Renal pelvis (tissue), 4 donors: ENCODE measurements around the gene ST6GALNAC6. TPM values are rescaled to one million over a fixed set of nuclear protein-coding genes. Genes with fewer than 3 reads are reported as not detected.
"Not testable (repeated sequence)": the region's sequence is repeated elsewhere in the genome, so short reads cannot be mapped to it uniquely, and the experiment has no call there.

ENCODE experiments used
- DNase-seq: peaks from one replicate; pipeline ENCODE4 v3.0.0-alpha.2; 2013
- polyA plus RNA-seq, 3 donors: library from polyadenylated mRNA; unstranded; fragments of 120-200 nt; gene quantifications; one replicate each; pipeline ENCODE4 v1.2.1, GENCODE V29; 2013; ENCODE audit not compliant: insufficient read length in 3 of 3

ST6GALNAC6 gene
- polyA plus RNA-seq, 3 donors = 48.1 to 50.6 (median 49.2) TPM

DNA sequence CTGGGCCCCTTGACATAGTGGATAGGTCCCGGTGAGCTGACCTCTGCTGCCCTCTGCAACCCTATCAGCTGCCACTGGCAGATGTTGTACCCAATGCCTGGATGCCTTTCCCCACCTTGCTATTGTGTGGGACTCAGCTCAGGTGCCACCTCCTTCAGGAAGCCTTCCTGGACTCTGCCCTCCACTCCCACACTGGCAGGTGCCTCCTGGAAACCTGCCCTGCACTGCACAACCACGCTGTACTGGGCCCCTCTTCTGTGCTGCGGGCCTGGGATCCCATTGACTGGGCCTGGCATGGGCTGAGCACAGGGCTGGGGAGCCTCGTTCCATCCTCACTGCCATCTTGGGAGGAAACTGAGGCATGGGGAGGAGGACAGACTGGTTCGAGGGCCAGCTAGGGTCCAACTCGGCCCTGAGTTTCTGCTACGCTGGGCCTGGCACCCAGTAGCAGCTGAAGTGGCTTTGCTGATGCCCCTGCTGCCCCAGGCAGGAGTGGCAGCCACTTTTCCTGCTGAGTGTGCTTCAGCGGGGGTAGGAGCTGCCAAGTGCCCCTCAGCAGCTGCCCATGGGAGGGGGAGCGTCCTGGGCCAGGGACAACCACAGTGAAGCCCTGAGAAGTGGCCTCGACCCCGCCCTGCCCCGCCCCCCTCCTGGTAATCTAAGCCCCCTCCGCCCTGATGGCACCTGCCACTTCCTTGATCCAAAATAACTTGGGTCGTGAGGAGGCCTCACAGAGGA, 23.2 kb downstream of the ST6GALNAC6 start:
- DNase-seq = no peak

DNA sequence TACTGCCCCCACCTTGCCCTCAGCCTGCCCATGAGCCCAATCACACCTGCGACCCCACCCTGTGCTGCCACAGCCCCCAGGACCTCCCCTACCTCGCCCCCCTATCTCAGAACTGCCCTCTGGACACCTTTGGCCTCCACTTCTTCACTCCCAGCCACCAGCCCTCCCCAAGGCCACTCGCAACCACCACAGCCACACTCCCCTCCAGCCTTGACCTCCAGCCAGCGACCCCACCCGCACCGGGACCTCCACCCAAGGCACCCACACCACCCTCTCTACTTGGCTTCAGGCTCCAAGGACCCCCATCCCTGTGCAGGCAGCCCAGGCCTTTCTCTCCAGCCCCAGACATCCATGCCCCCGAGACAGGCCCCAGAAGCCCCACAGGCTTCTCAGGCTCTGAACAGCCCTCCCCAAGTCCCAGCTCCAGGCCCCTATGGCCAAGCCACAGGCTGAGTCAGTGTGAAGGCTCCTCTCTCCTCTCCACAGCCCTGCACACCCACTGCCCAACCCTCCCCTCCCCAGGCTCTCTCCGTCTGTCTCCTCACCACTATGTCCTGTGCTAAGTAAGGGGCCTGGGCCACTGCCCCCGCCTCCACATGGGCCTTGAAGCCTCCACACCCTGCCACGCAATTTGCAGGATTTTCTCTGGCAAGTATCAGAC, 24.0 kb downstream of the ST6GALNAC6 start:
- no peak for DNase-seq

DNA sequence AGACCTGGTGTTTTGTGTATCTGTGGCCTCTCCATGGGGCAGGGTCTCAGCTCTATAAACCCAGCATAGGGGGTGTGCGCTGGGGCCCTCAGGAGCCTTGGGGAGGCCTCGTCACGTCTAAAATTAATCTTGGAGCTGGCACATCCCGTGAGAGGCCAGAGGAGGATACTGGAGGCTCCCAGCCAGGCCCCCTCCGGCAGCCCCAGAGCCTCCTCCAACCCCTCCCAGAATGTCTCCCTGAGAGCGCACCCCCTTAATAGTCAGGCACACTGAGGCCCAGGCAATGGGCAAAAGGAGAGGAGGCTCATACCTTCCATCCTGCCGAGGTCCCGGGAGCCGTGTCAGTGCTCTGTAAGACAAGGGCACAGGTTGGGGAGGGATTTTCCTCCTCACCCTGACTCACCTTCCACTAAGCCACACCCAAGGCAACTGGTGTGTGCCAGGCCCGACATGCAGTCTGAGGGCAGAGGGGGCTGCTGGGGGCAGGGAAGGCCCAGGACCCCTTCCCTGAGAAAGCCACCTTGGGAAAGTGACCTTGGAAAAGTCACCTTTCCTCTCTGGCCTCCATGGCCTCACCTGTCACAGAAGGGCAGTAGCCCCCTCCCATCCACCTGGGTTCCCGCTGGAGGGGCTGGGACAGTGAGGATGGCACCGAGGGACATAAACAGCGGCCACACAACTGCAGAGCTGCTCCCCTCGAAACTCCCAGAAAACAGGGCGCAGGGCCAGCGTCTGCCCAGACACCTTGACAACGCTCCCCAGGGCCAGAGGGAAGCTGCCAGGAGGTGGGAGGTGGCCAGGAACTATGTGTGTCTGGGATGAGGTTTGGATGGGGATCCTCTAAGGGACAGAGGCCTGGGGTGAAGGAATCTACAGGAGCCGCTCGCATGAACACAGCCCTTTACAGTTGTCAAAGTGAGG, 24.8 kb downstream of the ST6GALNAC6 start:
- DNase-seq = no peak

DNA sequence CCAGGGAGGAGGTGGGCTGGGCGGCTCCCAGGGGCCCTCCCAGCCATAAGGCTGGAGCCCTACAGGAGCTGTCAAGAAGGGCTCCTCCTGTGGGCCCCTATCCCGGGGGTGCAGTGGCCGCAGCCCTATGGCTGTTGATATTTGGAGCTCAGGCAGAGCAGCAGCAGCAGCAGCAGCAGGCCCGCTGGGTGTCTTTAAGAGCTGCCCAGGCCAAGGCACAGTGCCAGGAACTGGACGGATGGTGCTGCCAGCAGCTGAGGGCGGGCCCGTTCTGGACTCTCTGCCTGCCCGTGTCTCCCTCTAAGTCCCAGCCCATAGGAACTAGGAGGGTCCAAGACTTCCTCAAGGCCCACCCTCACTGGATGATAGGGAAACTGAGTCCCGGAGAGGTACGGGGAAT, 25.5 kb downstream of the ST6GALNAC6 start:
- DNase-seq = no peak

DNA sequence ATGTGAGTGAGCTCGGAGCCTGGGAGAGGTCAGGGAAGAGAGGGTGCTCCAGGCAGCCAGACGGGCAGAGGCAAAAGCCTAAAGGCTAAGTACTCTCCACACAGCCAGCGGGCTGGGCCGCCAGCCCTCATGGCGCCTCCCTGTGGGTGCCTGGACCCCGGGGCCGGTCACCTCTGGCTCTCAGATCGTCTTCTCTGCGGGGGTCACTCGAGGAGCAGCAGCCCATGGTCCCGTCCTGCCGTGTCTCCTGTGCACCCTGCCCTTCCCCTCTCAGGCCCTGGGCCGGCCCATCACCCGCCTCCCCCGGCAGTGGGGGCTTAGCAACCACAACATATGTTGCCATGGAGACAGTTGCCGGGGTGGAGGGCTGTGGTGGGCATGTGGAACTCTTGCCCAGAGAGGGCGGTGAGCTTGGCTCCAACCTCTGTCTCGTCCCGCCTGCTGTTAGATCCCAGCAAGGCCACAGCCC, 26.1 kb downstream of the ST6GALNAC6 start:
- DNase-seq = no peak

DNA sequence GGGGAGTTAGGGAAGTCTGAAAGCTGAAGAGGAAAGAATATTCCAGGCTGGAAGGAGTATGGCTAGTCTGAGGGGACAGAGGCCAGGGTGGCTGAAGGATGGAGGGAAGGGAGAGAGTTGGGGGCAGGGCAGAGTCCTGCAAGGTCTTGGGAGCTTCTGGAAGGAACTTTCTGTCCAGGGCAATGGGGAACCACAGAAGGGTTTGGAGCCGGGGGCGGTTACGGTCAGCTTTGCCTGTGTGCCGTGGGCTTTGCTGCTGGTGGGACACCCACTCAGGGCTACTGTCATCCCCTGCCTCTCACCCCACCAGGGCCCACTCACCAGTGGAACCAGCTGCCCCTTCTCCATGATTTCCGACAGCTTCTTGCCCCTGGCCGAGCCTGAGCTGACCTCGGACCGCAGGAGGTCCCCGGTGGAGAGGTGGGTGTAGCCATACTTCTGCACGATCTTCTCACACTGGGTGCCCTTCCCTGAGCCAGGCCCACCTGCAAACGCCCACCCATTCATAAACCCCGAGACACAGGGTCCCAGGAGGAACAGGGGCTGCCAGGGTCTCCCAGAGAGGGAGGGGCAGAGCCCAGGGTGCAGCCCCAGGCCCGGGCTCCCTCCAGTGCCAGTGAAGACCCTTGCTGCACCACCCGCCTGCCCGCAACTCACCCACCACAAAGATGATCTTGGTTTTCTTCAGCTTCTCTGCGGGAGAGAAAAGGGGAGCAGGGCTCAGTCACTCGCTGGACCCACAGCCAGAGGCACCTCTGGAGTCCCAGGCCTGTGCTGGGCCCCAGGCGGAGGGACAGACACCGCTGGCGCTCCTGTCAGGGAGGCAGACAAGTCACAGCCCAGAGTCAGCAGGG, 26.8 kb downstream of the ST6GALNAC6 start:
- no peak for DNase-seq

DNA sequence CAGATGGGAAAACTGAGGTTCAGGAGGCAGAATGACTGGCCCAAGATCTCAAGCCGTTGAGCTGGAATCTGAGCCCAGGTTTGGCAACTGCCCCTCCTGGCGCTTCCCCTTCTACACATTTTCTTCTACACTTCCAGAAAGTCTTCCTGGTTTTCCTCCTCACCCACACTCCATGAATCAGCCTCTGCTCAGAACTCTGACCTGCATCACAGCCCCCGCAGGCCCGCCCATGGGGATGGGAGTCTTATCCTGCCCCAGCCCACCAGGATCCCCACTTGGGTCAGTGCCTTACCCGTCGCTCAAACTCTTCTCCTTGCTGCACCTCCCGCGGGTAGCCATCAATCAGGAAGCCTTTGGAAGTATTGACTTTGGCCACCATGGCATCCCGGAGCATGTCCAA, 27.9 kb downstream of the ST6GALNAC6 start:
- no peak for DNase-seq

DNA sequence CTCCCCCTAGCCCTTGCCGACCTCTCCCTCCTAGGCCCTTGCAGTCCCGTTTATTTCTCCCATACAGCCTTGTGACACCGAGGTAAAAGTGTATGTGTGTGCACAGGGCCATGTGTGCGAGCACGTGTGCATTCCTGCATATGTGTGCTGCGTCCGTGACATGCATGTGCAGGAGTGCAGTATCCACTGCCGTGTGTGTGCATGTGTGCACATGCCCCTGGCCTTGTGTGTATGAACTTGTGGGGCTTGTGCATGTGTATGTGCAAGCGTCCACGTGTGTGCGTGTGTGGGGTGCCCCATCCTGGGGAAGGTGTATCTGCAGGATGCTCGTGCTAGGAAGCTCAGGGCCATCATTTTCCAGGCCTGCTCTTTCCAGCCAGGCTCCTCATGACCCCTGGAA, 28.5 kb downstream of the ST6GALNAC6 start:
- no peak for DNase-seq

DNA sequence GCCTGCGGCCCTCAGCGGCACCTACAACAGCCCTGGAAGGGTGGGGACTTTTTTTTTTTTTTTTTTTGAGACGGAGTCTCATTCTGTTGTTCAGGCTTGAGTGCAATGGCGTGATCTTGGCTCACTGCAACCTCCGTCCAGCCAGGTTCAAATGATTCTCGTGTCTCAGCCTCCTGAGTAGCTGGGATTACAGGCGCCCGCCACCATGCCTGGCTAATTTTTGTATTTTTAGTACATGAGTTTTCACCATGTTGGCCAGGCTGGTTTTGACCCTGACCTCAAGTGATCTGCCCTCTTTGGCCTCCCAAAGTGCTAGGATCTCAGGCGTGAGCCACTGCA, 29.3 kb downstream of the ST6GALNAC6 start:
- not testable (repeated sequence) for DNase-seq

DNA sequence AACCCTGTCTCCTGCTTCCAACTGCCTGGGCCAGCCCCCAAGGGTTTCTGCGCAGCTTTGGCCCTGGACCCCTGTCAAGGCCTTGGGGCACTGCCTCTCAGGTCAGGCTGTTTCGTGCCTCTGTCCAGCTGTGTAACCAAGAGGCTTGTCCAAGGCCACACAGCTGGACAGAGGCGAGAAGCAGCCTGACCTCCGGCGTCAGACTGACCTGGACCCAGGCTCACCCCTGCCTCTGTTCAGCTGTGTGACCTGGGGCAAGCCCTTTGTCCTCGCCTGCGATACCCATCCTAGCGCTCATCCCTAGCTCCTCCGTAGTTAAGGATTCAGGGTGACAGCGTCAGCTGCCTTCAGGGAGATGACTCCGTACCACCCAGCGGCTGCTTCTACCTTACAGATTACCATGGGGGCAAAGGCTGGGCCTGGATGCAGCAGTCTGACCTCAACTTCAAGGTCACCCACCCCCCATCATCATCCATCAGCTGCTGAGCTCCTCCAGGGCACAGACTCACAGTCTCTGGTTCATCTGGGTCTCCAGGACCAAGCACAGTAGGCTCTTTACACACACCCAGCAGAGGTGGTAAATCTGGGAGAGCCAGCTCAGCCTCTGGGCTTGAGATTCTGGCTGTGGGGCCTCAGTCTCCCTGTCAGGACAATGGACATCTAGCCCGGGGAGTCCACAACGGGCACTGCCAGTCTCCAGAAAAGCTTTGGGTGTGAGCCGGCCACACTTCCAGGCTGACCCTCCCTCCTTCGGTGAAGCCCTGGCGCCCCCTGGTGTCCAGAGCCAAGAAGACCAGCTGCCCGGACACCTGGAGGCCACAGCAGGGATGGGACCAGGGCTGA, 29.9 kb downstream of the ST6GALNAC6 start:
- peak; percentile 73 for DNase-seq

DNA sequence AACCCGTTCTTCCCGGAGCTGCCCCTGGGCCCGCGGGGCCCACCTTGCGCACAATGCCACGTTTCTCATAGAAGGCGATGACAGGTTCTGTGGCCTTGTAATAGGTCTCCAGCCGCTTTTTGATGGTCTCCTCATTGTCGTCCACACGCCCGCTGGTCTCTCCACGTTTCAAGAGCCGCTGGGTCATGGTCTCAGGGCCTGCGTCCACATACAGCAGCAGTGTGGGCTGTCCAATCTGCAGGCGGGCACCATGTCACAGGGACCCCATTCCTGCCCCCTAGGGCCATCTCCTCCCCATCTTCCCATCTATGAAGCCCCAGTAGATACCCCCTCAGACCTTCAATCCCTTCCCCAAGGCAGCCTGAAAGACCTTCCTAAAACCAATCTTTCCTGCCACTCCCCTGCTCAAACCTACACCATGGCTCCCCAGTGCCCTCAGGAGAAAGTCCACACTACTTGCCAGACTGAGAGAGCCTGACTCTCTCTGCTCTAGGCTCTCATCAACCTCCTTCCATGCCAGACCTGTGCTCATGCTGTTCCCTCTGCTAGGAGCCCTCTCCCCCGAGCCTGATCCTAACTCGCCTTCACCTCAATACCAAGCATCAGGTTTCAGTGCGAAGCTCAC, 31.0 kb downstream of the ST6GALNAC6 start:
- DNase-seq = no peak

DNA sequence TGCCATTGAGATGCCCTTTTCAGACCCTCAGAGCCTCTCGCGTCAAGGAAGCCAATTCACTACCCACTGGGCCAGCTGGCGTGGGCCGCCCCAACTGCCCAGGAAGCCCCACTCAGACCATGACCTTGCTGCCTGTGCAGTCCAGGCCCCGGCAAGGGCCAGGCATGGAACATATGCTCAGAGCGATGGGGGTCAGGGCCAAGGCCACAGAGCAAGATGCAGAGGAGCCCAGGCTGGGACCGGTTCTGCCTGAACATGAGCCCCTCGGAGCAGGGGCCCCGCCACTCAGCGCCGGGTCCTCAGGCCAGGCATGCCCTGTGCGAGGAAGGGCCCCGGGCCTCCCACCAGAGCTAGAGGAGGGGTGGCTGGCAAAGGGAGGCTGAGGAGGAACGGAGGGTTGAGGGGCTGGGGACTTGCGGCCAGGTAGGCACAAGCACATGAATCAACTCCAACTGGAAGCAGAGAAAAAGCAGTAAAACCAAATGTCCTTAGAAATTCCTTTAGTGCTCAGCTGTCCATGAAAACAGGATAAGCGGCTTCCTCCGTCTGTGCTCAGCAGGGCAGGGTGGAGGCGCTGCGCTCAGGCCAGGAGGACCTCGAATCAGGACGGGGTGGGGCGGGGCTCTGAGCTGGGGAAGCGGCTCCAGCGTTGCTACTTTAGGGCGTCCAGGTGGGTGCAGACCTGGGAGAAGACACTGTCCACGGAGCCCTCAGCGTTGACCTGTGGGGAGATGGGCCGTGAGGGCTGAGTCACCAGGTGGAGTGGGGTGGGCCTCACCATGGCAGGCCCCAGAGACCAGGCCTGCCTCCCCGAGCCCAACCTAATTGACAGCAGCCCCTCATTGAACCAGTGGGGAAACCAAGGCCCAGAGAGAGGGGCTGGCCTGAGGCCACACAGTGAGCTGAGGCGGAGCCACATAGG, 31.8 kb downstream of the ST6GALNAC6 start:
- DNase-seq = no peak

DNA sequence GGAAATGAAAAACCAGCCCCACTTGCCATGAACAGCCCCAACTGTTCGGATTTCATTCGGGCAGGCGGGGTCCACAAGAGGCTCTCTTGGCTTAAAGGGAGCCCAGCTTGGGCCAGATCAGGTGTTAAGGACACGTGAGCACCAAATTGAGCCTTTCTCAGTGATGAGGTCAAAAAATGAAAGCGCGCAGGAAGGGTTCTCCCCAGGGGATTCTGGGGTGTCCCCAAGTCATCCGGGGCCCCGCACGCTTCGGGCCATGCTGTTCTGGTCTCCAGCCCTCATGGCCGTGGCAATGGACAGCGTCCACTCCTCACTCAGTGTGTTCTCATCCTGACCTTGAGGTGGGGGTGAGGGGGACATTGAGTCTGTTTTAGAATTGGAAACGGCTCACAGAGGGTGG, 32.9 kb downstream of the ST6GALNAC6 start:
- no peak for DNase-seq

DNA sequence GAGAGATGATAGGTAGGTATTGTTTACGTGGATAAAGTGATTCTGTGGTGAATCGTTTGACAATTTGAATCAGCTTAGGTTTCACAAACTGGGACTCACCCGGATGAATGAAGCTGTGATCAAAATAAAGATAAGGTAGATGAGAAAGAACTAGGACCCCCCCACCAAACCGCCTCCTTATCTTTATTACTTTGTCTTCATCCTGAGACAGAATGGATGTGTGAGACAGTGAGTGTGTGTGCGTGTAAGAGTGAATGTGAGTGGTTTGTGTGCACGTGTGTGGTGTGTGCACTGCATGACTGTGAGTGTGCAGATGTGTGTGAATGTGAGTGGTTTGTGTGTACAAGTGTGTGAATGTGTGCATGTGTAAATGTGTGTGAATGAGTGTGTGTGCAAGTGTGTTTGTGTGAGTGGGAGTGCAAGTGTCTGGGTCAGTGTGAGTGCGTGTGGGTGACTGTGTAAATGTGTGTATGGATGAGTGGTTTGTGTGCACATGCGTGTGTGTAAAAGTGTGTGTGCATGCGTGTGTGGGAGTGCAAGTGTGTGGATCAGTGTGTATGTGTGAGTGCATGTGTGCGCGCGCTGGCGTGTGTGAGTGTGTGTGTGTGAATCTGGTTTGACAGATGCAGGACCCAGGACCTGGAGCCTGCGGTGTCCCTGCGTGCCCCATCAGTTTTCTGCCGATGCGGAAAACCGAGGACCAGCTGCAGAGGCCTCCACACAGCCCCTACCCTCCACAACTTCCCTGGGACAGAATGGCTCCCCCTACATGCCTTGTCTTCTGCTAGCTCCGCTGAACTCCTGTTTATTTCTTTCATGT, 33.5 kb downstream of the ST6GALNAC6 start:
- no peak for DNase-seq

DNA sequence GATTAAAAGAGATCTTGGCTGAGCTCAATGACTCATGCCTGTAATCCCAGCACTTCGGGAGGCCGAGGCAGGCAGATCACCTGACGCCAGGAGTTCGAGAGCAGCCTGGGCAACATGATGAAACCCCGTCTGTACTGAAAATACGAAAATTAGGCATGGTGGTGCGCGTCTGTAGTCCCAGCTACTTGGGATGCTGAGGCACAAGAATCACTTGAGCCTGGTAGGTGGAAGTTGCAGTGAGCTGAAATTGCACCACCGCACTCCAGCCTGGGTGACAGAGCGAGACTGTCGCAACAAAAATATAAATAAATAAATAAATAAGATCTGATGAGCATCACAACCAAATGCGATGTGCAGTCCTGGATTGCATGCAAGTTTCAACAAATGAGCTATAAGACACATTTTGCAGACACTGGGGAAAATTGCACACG, 36.2 kb downstream of the ST6GALNAC6 start:
- no peak for DNase-seq

DNA sequence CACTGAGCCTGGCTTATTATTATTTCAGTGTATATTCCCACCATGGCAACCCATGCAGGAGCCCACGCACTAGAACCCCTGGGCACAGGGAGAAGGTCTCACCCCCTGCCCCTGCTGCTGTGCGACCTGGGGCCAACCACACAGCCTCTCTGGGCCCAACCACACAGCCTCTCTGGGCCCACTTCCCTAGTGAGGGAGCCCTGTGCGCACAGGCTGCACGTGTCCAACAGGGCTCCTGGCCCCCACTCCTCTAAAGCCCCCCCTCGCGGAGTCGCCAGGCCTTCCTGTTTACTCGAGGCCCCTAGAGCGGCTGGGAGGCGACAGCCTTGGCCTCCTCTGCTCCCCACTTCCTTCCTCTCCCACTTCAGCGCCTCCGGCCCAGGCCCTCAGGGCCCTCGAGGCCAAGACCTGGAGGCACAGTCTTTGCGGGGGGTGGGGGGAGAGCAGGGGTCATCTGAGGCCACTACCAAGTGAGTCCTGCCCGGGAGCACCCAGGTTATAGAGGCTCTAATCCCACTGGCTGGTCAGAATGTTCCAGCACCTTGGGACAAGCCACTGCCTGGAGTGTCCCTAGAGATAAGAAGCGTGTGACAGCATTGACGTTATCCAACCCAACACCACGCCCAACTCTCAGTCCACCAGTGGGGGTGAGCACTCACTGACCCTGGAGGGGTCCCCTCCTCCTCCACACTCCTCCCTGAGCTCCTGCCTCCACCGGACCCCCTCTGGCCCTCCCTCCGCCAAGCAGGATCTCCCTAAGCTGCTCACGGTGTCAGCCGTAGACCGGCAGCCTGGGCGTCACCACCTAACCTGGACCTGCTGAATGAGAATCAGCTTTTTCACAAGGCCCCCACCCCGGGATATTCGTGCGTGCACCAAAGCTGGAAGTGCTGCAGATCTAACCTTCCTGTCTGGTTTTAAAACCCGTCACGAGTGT, 37.1 kb downstream of the ST6GALNAC6 start:
- DNase-seq = no peak

DNA sequence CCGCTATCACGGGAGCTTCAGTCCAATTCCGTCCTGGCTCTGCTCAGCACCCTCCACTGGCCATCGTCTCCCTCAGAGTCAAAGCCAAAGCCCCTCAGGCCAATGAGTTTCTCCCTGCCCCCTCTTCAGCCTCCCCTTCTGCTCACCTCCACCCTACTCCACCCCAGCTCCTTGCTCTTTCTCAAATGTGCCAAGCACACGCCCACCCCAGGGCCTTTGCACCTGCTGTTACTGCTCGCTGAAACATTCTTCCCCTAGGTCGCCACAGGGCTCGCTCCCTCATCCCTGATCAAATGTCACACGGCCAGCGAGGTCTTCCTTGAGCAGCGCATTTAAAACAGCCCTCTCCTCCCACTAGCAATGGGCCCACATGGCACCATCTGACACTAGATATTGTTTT, 38.6 kb downstream of the ST6GALNAC6 start:
- no peak for DNase-seq
